Measurements from ENCODE around the gene GCGR.

DNA sequence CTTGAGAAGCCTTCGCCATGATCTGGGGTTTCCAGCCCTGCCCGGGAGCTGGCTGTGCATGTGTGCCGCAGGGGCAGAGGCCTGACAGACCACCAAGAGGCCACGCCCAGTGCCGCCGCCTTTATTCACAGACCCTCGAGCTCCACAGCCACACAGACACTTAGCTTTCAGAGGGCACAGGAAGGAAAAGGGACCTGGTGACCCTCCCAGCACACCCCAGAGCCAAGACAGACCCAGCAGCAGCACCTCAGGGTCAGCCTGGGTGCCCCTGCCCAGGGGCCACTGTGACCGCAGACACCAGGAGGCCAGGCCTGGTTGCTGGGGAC lies 18.3 kb downstream of the GCGR start:
- TF ChIP-seq, protein P1, sequence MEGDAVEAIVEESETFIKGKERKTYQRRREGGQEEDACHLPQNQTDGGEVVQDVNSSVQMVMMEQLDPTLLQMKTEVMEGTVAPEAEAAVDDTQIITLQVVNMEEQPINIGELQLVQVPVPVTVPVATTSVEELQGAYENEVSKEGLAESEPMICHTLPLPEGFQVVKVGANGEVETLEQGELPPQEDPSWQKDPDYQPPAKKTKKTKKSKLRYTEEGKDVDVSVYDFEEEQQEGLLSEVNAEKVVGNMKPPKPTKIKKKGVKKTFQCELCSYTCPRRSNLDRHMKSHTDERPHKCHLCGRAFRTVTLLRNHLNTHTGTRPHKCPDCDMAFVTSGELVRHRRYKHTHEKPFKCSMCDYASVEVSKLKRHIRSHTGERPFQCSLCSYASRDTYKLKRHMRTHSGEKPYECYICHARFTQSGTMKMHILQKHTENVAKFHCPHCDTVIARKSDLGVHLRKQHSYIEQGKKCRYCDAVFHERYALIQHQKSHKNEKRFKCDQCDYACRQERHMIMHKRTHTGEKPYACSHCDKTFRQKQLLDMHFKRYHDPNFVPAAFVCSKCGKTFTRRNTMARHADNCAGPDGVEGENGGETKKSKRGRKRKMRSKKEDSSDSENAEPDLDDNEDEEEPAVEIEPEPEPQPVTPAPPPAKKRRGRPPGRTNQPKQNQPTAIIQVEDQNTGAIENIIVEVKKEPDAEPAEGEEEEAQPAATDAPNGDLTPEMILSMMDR (IDR thresholded peaks at IDR 0.05), result no peak
- TF ChIP-seq EZH2 (IDR thresholded peaks at IDR 0.05; ENCODE audit: borderline replicate concordance, insufficient read depth, low read depth, low read length, poor library complexity, severe bottlenecking), result no peak

Data from B cell (primary cell).